ENCODE results near the gene OSBPL5.
"Not testable (repeated sequence)": the region's sequence is repeated elsewhere in the genome, so short reads cannot be mapped to it uniquely, and the experiment has no call there.

The OSBPL5 gene

GRCh38 chr11:3081386-3081751 lies 83.7 kb downstream of the OSBPL5 start:
- no peak overlapping the region for H3K4me3 ChIP-seq (ENCODE audit: low read length)
- no peaks in the 10 kb centered on the region for H3K27me3 ChIP-seq (ENCODE audit: control insufficient read depth, insufficient read depth, low read length)
- no peaks in the 10 kb centered on the region for H3K36me3 ChIP-seq (ENCODE audit: control insufficient read depth, insufficient read depth, low read length)
- no peaks in the 10 kb centered on the region for H3K4me1 ChIP-seq (ENCODE audit: control insufficient read depth, insufficient read depth, low read length)
- H3K9ac ChIP-seq (ENCODE audit: low read length), result no peak overlapping the region
- no peak overlapping the region for H3K27ac ChIP-seq (ENCODE audit: low read depth, low read length)

- Histone ChIP-seq H3K27ac (ENCODE audit: low read depth, low read length) (no peak overlapping the region), H3K9ac (ENCODE audit: low read length) (no peak overlapping the region), H3K4me1 (ENCODE audit: control insufficient read depth, insufficient read depth, low read length) (no peaks in the 10 kb centered on the region), H3K4me3 (ENCODE audit: low read length) (no peak overlapping the region), H3K27me3 (ENCODE audit: control insufficient read depth, insufficient read depth, low read length) (no peaks in the 10 kb centered on the region), H3K36me3 (ENCODE audit: control insufficient read depth, insufficient read depth, low read length) (no peaks in the 10 kb centered on the region)
Observed at GRCh38 chr11:3080733-3081385, 84.3 kb downstream of the OSBPL5 start.

GRCh38 chr11:3080104-3080503 lies 85.0 kb downstream of the OSBPL5 start:
- no peak overlapping the region for H3K4me3 ChIP-seq (ENCODE audit: low read length)
- no peak overlapping the region for H3K9ac ChIP-seq (ENCODE audit: low read length)
- no peaks in the 10 kb centered on the region for H3K36me3 ChIP-seq (ENCODE audit: control insufficient read depth, insufficient read depth, low read length)
- no peaks in the 10 kb centered on the region for H3K4me1 ChIP-seq (ENCODE audit: control insufficient read depth, insufficient read depth, low read length)
- no peak overlapping the region for H3K27ac ChIP-seq (ENCODE audit: low read depth, low read length)
- H3K27me3 ChIP-seq (ENCODE audit: control insufficient read depth, insufficient read depth, low read length), result no peaks in the 10 kb centered on the region

- H3K4me3 ChIP-seq (ENCODE audit: low read length), result no peak overlapping the region
- no peaks in the 10 kb centered on the region for H3K4me1 ChIP-seq (ENCODE audit: control insufficient read depth, insufficient read depth, low read length)
- no peak overlapping the region for H3K27ac ChIP-seq (ENCODE audit: low read depth, low read length)
- no peaks in the 10 kb centered on the region for H3K36me3 ChIP-seq (ENCODE audit: control insufficient read depth, insufficient read depth, low read length)
- no peaks in the 10 kb centered on the region for H3K27me3 ChIP-seq (ENCODE audit: control insufficient read depth, insufficient read depth, low read length)
- H3K9ac ChIP-seq (ENCODE audit: low read length), result no peak overlapping the region
Observed at GRCh38 chr11:3077846-3078440, 87.2 kb downstream of the OSBPL5 start.

- no peaks in the 10 kb centered on the region for H3K4me1 ChIP-seq (ENCODE audit: control insufficient read depth, insufficient read depth, low read length)
- H3K36me3 ChIP-seq (ENCODE audit: control insufficient read depth, insufficient read depth, low read length), result no peaks in the 10 kb centered on the region
- no peak overlapping the region for H3K9ac ChIP-seq (ENCODE audit: low read length)
- H3K27ac ChIP-seq (ENCODE audit: low read depth, low read length), result no peak overlapping the region
- no peak overlapping the region for H3K4me3 ChIP-seq (ENCODE audit: low read length)
- no peaks in the 10 kb centered on the region for H3K27me3 ChIP-seq (ENCODE audit: control insufficient read depth, insufficient read depth, low read length)
Observed at GRCh38 chr11:3077189-3077836, 87.8 kb downstream of the OSBPL5 start.

GRCh38 chr11:3074912-3075589 lies 90.1 kb downstream of the OSBPL5 start:
- Histone ChIP-seq H3K9ac (ENCODE audit: low read length) (no peak overlapping the region), H3K27me3 (ENCODE audit: control insufficient read depth, insufficient read depth, low read length) (no peaks in the 10 kb centered on the region), H3K36me3 (ENCODE audit: control insufficient read depth, insufficient read depth, low read length) (no peaks in the 10 kb centered on the region), H3K4me1 (ENCODE audit: control insufficient read depth, insufficient read depth, low read length) (no peaks in the 10 kb centered on the region), H3K27ac (ENCODE audit: low read depth, low read length) (no peak overlapping the region), H3K4me3 (ENCODE audit: low read length) (no peak overlapping the region)

GRCh38 chr11:3073029-3073435 lies 92.1 kb downstream of the OSBPL5 start:
- no peak overlapping the region for H3K9ac ChIP-seq (ENCODE audit: low read length)
- no peaks in the 10 kb centered on the region for H3K27me3 ChIP-seq (ENCODE audit: control insufficient read depth, insufficient read depth, low read length)
- H3K4me3 ChIP-seq (ENCODE audit: low read length), result no peak overlapping the region
- no peaks in the 10 kb centered on the region for H3K4me1 ChIP-seq (ENCODE audit: control insufficient read depth, insufficient read depth, low read length)
- H3K36me3 ChIP-seq (ENCODE audit: control insufficient read depth, insufficient read depth, low read length), result no peaks in the 10 kb centered on the region
- H3K27ac ChIP-seq (ENCODE audit: low read depth, low read length), result no peak overlapping the region

- H3K36me3 ChIP-seq (ENCODE audit: control insufficient read depth, insufficient read depth, low read length), result no peaks in the 10 kb centered on the region
- H3K27me3 ChIP-seq (ENCODE audit: control insufficient read depth, insufficient read depth, low read length), result no peaks in the 10 kb centered on the region
- H3K27ac ChIP-seq (ENCODE audit: low read depth, low read length), result no peak overlapping the region
- no peaks in the 10 kb centered on the region for H3K4me1 ChIP-seq (ENCODE audit: control insufficient read depth, insufficient read depth, low read length)
- no peak overlapping the region for H3K4me3 ChIP-seq (ENCODE audit: low read length)
- no peak overlapping the region for H3K9ac ChIP-seq (ENCODE audit: low read length)
Observed at GRCh38 chr11:3069425-3069824, 95.7 kb downstream of the OSBPL5 start.

- H3K27me3 ChIP-seq (ENCODE audit: control insufficient read depth, insufficient read depth, low read length); H3K4me3 ChIP-seq (ENCODE audit: low read length); H3K36me3 ChIP-seq (ENCODE audit: control insufficient read depth, insufficient read depth, low read length); H3K4me1 ChIP-seq (ENCODE audit: control insufficient read depth, insufficient read depth, low read length); H3K27ac ChIP-seq (ENCODE audit: low read depth, low read length); H3K9ac ChIP-seq (ENCODE audit: low read length): not testable (repeated sequence)
Observed at GRCh38 chr11:3066308-3066707, 98.8 kb downstream of the OSBPL5 start.

GRCh38 chr11:3064709-3065108 lies 100.4 kb downstream of the OSBPL5 start:
- H3K36me3 ChIP-seq (ENCODE audit: control insufficient read depth, insufficient read depth, low read length); H3K27ac ChIP-seq (ENCODE audit: low read depth, low read length); H3K4me3 ChIP-seq (ENCODE audit: low read length); H3K9ac ChIP-seq (ENCODE audit: low read length); H3K4me1 ChIP-seq (ENCODE audit: control insufficient read depth, insufficient read depth, low read length); H3K27me3 ChIP-seq (ENCODE audit: control insufficient read depth, insufficient read depth, low read length): not testable (repeated sequence)

GRCh38 chr11:3063876-3064275 lies 101.2 kb downstream of the OSBPL5 start:
- not testable (repeated sequence) for H3K27me3 ChIP-seq (ENCODE audit: control insufficient read depth, insufficient read depth, low read length); H3K27ac ChIP-seq (ENCODE audit: low read depth, low read length); H3K4me3 ChIP-seq (ENCODE audit: low read length)

GRCh38 chr11:3063432-3063831 lies 101.7 kb downstream of the OSBPL5 start:
- H3K27me3 ChIP-seq (ENCODE audit: control insufficient read depth, insufficient read depth, low read length); H3K9ac ChIP-seq (ENCODE audit: low read length); H3K4me1 ChIP-seq (ENCODE audit: control insufficient read depth, insufficient read depth, low read length); H3K36me3 ChIP-seq (ENCODE audit: control insufficient read depth, insufficient read depth, low read length); H3K27ac ChIP-seq (ENCODE audit: low read depth, low read length); H3K4me3 ChIP-seq (ENCODE audit: low read length): not testable (repeated sequence)

More at GRCh38 chr11:3063876-3064275, 101.2 kb downstream of the OSBPL5 start:
- H3K36me3 ChIP-seq (ENCODE audit: control insufficient read depth, insufficient read depth, low read length); H3K9ac ChIP-seq (ENCODE audit: low read length); H3K4me1 ChIP-seq (ENCODE audit: control insufficient read depth, insufficient read depth, low read length): not testable (repeated sequence)

Measured in rectal smooth muscle tissue (tissue), 1 donor.